Measurements from ENCODE around the gene ADIRF.
"Not testable (repeated sequence)": the region's sequence is repeated elsewhere in the genome, so short reads cannot be mapped to it uniquely, and the experiment has no call there.

The ADIRF gene

GRCh38 chr10:86942441-86943315, 25.6 kb upstream of the ADIRF start:
- no peak for DNase-seq
- Mint-ChIP-seq H3K27ac (no peak overlapping the region), H3K4me1 (ENCODE audit: low read depth) (peaks cover 7% of the 10 kb centered on the region)

GRCh38 chr10:86943316-86944030, 24.8 kb upstream of the ADIRF start:
- Mint-ChIP-seq H3K36me3 (ENCODE audit: low read depth) (no peaks in the 10 kb centered on the region), H3K9me3 (no peaks in the 10 kb centered on the region), H3K27me3 (peaks cover 5% of the 10 kb centered on the region), H3K27ac (no peak overlapping the region), H3K4me1 (ENCODE audit: low read depth) (peaks cover 7% of the 10 kb centered on the region), H3K4me3 (no peak overlapping the region)
- no peak for DNase-seq

More at GRCh38 chr10:86942441-86943315, 25.6 kb upstream of the ADIRF start:
- no peaks in the 10 kb centered on the region for H3K36me3 Mint-ChIP-seq (ENCODE audit: low read depth)
- H3K4me3 Mint-ChIP-seq: no peak overlapping the region
- no peaks in the 10 kb centered on the region for H3K9me3 Mint-ChIP-seq
- peaks cover 5% of the 10 kb centered on the region for H3K27me3 Mint-ChIP-seq

GRCh38 chr10:86944031-86944419, 24.3 kb upstream of the ADIRF start:
- no peak overlapping the region for H3K27ac Mint-ChIP-seq

DNA sequence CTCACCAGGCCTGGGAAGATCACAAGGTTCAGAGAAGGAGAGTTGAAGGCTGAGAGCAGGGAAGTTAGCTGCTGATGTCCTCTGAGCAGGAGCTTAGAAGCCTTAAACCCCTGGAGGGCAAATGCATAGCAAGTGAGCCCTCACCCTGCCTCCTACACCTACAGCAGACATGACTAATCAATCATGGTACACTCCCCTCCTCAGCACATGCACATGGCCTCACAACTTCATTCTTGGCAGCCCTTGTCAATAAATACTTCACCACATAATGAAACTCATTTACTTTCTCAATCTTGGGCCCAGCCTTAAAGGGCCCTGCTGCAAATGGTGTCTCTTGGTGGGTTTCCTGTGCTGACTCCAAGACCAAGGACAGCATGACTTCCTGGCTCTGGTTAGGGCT, 23.8 kb upstream of the ADIRF start:
- H3K36me3 Mint-ChIP-seq (ENCODE audit: low read depth): no peaks in the 10 kb centered on the region
- no peak overlapping the region for H3K4me3 Mint-ChIP-seq
- no peaks in the 10 kb centered on the region for H3K9me3 Mint-ChIP-seq
- no peak for DNase-seq
- H3K27ac Mint-ChIP-seq: no peak overlapping the region
- peaks cover 5% of the 10 kb centered on the region for H3K27me3 Mint-ChIP-seq
- peaks cover 7% of the 10 kb centered on the region for H3K4me1 Mint-ChIP-seq (ENCODE audit: low read depth)

More at GRCh38 chr10:86944031-86944419, 24.3 kb upstream of the ADIRF start:
- no peak overlapping the region for H3K4me3 Mint-ChIP-seq
- H3K4me1 Mint-ChIP-seq (ENCODE audit: low read depth): peaks cover 7% of the 10 kb centered on the region
- no peaks in the 10 kb centered on the region for H3K36me3 Mint-ChIP-seq (ENCODE audit: low read depth)
- no peaks in the 10 kb centered on the region for H3K9me3 Mint-ChIP-seq
- no peak for DNase-seq
- peaks cover 5% of the 10 kb centered on the region for H3K27me3 Mint-ChIP-seq

- Mint-ChIP-seq H3K4me3 (no peak overlapping the region), H3K27me3 (peaks cover 5% of the 10 kb centered on the region), H3K36me3 (ENCODE audit: low read depth) (no peaks in the 10 kb centered on the region), H3K4me1 (ENCODE audit: low read depth) (peaks cover 5% of the 10 kb centered on the region), H3K27ac (no peak overlapping the region), H3K9me3 (no peaks in the 10 kb centered on the region)
- DNase-seq: no peak
Measured at GRCh38 chr10:86944907-86945306, 23.4 kb upstream of the ADIRF start.

DNA sequence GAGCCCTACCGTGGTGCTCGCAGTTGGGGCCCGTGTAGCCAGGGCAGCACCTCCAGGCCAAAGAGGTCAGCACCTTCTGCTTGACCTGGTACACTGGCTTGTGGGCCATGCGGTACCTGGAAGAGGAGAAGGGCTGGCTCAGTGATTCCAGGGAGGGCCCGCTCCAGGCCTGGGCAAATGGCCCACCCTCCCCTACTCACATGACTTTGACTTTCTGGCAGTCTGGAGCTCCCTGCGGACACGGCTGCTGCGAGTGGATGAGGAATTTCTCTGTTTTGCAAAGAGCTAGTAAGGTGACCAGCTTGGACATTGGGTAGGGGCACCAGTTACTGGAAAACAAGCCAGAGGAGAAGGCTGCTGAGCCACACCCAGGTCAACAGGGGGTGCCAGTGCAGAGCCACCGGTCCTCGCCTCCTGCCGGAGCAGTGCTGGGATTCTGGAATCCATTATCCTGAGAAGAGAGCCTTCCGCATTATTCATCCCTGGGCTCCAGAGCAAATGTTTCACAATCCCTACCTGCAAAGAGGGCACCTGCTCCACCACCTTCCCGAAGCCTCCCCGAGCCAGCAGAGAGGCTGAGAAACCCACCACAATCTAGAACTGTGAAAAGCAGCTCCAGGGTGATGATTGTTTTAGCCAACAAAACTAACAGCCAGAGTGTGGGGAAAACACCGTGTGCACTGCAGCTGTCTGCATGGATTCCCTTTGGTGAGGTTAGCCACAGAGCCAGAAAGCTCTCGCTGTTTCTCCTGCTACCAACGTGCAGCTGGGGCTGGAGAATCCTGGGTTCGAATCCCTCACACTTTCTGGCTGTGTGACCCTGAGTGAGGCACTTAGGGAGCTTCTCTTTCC, 22.7 kb upstream of the ADIRF start:
- no peak for DNase-seq
- Mint-ChIP-seq H3K27me3 (peaks cover 5% of the 10 kb centered on the region), H3K36me3 (ENCODE audit: low read depth) (no peaks in the 10 kb centered on the region), H3K9me3 (no peaks in the 10 kb centered on the region), H3K4me3 (no peak overlapping the region), H3K27ac (no peak overlapping the region), H3K4me1 (ENCODE audit: low read depth) (peaks cover 9% of the 10 kb centered on the region)

- no peak overlapping the region for H3K27ac Mint-ChIP-seq
- no peak overlapping the region for H3K4me3 Mint-ChIP-seq
- H3K27me3 Mint-ChIP-seq: peaks cover 5% of the 10 kb centered on the region
- DNase-seq: no peak
- H3K36me3 Mint-ChIP-seq (ENCODE audit: low read depth): no peaks in the 10 kb centered on the region
- H3K9me3 Mint-ChIP-seq: no peaks in the 10 kb centered on the region
- H3K4me1 Mint-ChIP-seq (ENCODE audit: low read depth): peaks cover 12% of the 10 kb centered on the region
Measured at GRCh38 chr10:86946213-86947155, 21.8 kb upstream of the ADIRF start.

DNA sequence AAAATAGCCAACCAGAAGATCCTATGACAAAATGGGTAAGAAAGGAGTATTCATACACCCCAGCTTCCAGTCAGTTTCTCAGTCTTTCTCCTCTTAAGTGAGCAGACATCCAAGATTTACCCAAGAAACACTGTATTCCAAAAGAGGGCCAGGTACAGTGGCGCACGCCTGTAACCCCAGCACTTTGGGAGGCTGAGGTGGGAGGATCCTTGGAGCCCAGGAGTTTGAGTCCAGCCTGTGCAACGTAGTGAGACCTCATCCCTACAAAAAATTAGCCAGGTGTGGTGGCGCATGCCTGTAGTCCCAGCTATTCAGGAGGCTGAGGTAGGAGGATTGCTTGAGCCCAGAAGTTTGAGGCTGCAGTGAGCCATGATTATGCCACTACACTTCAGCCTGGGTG, 20.5 kb upstream of the ADIRF start:
- H3K27me3 Mint-ChIP-seq; H3K27ac Mint-ChIP-seq; H3K4me3 Mint-ChIP-seq; H3K36me3 Mint-ChIP-seq (ENCODE audit: low read depth); DNase-seq: not testable (repeated sequence)
- Mint-ChIP-seq H3K9me3 (peaks cover 10% of the 10 kb centered on the region), H3K4me1 (ENCODE audit: low read depth) (peaks cover 12% of the 10 kb centered on the region)

GRCh38 chr10:86950349-86950748, 17.9 kb upstream of the ADIRF start:
- peaks cover 5% of the 10 kb centered on the region for H3K27me3 Mint-ChIP-seq
- peaks cover 11% of the 10 kb centered on the region for H3K9me3 Mint-ChIP-seq
- DNase-seq: peak; percentile 9
- no peak overlapping the region for H3K4me3 Mint-ChIP-seq
- H3K36me3 Mint-ChIP-seq (ENCODE audit: low read depth): no peaks in the 10 kb centered on the region
- H3K4me1 Mint-ChIP-seq (ENCODE audit: low read depth): peaks cover 7% of the 10 kb centered on the region
- H3K27ac Mint-ChIP-seq: no peak overlapping the region

GRCh38 chr10:86951184-86951761, 17.0 kb upstream of the ADIRF start:
- Mint-ChIP-seq H3K27me3 (peaks cover 5% of the 10 kb centered on the region), H3K4me1 (ENCODE audit: low read depth) (peaks cover 7% of the 10 kb centered on the region), H3K4me3 (no peak overlapping the region), H3K36me3 (ENCODE audit: low read depth) (no peaks in the 10 kb centered on the region), H3K9me3 (peaks cover 11% of the 10 kb centered on the region), H3K27ac (no peak overlapping the region)
- no peak for DNase-seq

GRCh38 chr10:86952106-86952505, 16.2 kb upstream of the ADIRF start:
- Mint-ChIP-seq H3K36me3 (ENCODE audit: low read depth) (no peaks in the 10 kb centered on the region), H3K27me3 (no peaks in the 10 kb centered on the region), H3K9me3 (peaks cover 11% of the 10 kb centered on the region), H3K4me3 (no peak overlapping the region), H3K27ac (no peak overlapping the region), H3K4me1 (ENCODE audit: low read depth) (peaks cover 7% of the 10 kb centered on the region)
- DNase-seq: no peak

DNA sequence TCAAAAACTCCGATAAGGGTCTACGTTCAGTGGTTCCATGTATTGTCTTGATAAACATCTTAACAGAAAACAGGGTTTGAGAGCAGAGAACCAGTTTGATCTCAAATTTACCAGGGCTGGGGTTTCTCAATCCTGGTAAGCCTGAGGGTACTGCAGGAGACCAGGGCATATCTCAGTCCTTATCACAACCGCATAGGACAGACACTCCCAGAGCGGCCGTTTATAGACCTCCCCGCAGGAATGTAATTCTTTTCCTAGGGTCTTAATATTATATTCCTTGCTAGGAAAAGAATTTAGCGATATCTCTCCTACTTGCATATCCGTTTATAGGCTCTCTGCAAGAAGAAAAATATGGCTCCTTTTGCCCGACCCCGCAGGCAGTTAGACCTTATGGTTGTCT, 15.6 kb upstream of the ADIRF start:
- DNase-seq; H3K27ac Mint-ChIP-seq; H3K4me3 Mint-ChIP-seq; H3K27me3 Mint-ChIP-seq; H3K4me1 Mint-ChIP-seq (ENCODE audit: low read depth); H3K36me3 Mint-ChIP-seq (ENCODE audit: low read depth): not testable (repeated sequence)
- peaks cover 11% of the 10 kb centered on the region for H3K9me3 Mint-ChIP-seq

All from activated T-cell treated with anti-CD3 and anti-CD28 coated beads, Interleukin-2, amount 50 U/mL, for 24 hours (primary cell).